ENCODE results near the gene TTN.

Gene TTN

DNA sequence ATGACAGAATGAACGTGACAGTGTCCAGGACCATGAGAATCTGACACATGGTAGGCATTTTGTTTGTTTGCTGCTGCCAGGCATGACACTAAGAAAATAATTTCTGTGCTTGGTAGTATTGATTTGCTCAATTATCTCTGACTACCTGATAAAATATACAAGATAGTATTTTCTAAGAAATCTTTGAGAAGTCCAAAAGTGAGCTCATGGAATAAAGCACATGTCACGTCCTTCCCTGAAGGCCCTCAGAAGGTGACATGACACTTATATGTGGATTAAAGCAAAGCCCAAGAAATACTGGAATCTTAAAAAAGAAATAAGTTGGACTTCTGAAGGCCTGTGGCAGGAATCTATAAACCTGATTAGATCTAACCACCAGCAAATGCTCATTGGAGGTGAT lies 3.8 kb upstream of the TTN start:
- no peak for DNase-seq (ENCODE audit: low read depth)

DNA sequence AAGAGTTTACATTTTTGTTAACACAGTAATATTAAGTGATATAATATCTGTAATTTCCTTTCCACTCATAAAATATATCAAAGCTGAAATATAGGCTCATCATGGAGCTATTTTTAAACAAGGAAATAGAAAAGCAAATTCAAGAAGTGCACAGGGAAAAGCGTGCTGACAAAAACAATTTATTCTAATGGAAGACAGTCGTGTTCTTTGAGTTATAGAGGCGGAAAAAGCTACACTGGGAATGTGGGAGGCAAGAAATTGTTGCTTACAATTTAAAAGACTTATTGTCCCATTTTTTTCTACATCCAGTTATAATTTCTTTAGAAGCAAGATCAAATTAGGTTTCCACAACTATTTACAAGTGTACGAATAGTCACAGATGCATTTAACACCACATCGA lies 3.2 kb upstream of the TTN start:
- DNase-seq (ENCODE audit: low read depth), result no peak

DNA sequence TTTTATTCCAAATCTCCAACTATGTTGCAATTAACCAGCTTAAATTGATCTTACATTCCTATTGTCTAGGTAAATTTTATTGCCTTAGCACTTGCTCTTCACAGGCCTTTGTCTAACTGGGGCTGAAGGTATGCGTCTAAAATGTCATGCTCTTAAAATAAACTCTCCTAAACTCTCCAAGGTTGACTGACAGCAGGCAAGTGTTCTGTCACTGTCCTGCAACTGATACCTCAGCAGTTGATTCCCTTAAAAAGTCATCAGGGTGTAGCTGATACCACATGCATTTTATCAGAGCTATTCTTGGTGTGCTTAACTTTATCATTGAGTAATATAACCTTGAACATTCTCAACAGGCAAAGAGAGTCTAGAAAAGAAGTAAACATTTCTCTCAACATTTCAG lies 680 bp downstream of the TTN start:
- DNase-seq (ENCODE audit: low read depth), result no peak

DNA sequence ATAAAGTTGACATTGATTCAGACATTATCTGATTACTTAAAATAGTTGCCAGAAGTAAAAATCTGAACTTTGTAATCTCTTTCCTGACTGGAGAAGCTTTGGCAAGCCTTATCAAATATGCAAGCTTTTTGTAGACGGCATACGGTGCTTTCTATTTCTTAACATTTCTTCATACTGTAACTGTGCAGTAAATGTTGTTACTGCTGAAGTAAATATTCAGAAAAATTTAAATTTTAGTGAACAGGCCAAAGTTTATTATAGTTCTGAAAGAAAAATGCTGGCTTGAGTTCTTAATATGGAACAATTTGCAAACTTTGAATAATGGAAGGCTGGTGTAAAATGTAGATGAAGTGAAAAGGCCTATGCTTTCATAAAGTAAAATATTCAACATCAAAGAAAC lies 1.8 kb downstream of the TTN start:
- no peak for DNase-seq (ENCODE audit: low read depth)

DNA sequence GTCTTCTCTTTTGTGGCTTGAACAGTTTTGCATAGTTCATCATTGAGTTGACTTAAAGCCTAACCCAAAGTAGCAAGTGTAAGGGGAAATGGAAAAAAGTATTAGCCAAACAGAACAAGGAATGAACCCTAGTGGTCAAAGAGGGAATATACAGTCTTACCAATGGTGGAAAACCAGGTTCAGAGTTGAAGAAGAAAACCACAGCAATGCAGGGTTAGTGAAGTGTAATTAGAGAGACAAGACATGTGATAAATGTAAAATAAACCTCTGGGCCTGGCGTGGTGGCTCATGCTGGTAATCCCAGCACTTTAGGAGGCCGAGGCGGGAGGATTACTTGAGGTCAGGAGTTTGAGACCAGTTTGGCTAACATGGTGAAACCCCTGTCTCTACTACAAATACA lies 2.4 kb downstream of the TTN start:
- no peak for DNase-seq (ENCODE audit: low read depth)

DNA sequence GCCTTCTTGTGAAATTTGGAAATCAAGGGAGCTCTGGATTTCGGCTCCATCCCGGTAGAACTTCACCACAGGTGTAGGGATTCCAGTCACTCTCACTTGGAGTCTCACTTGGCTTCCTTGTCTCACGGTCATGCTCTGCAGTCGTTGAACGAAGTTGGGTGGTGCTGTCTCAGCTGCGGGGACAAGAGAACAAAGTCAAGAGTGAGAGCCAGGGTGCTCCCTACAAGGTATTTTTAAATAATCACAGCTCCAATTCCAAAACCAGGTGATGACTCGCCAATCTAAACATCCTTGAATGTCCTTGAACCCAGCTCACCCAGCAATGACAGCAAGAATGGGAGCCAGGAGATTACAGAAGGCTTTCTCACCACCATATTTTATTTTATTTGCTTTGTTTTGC lies 6.7 kb downstream of the TTN start:
- DNase-seq (ENCODE audit: low read depth), result no peak

DNA sequence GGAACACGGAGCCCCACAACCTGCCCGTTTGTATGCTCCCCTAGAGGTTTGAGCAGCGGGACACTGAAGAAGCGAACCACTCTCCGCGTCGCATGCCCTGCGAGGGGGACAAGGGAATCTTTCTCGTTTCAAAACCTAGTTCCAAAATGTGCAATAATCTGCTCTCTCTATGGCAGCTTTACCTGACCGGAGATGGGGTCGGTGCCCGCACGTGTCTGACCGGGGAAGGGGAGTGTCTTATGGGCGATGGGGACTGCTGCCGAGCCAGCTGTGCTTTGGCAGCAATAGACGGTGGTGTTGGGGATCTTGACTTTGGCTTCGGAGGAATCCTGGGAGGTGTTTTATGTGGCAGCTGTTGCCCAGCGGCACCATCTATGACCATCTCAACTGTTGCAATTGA lies 7.9 kb downstream of the TTN start:
- DNase-seq (ENCODE audit: low read depth), result no peak

DNA sequence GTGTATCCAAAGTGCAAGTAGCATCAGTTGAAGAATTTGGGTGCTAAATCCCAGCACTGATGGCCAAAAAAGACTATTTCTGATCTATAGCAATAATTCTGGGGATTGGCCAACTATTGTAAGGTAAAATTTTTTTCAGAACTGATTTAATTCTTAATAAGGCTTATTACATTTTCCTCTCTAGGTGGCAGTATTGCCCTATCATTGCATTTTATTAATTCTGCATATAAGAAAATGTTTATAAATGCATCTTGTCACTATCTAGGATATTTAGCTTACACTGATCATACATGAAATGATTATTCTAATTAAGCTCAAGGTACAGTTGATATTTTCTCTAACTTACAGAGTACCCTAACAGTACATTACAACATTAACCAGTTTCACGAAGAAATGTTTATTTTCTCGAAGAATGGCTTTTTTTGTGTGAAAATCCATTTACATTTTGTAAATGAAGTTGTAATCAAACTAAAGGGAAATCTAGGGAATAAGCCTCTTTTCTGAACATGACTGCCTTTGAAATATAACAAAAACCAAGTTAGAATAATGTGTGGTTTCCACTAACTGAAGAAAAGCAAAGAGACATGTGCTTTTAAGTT lies 11.0 kb downstream of the TTN start:
- DNase-seq (ENCODE audit: low read depth), result no peak

DNA sequence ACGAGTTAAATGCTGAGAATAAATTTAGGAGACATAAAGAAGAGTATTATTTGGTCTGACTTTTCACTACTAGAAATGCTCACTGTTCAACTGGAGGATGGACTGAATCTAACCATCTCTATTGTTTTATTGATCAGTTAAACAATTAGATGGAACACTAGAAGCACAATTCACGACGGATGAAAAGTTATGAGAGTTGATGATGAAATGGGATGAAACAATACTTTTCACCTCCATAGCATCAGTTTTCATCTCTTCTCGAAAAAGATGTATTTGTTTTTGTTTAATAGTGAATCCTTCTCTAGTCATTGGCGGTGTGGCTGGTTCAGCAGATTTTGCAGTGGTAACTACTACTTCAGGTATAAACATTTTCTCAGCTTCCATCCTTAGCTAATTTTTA lies 19.3 kb downstream of the TTN start:
- no peak for DNase-seq (ENCODE audit: low read depth)

DNA sequence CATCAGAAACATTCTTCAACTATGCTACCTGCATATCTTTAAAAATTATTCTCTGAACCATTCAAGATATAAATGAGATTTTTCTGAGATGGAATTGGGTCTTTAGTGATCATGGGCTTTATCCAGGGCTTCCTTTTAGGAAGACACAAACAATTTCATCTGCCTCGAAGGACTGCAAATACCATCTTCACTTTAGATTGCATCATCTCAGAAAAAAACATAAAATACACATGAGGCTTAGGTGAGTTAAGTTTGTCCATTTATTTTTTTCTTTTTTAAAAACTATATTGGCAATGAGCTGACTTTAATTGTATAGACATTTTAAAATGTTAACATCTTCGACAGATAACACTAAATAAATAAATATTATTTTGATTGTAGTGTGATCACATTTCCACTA lies 20.1 kb downstream of the TTN start:
- DNase-seq (ENCODE audit: low read depth), result no peak

DNA sequence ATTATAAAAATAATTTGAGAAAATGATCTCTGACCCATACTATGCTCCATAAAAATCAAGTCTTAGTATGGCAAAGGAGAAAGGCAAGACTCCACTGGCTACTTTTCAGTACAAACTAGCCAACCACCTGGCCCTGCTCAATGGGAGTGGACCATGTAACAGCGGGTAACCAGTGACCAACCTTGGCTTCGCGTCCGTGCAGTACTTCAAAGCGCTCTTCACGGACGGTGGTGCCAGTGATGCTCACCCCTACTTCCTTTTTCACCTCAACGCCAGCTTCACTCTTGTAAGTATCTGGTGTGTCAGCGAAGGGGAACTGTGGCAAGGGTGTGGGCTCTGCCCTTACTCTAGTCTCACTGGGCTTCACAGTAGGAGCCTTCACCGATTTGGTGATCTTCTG lies 23.3 kb downstream of the TTN start:
- no peak for DNase-seq (ENCODE audit: low read depth)

DNA sequence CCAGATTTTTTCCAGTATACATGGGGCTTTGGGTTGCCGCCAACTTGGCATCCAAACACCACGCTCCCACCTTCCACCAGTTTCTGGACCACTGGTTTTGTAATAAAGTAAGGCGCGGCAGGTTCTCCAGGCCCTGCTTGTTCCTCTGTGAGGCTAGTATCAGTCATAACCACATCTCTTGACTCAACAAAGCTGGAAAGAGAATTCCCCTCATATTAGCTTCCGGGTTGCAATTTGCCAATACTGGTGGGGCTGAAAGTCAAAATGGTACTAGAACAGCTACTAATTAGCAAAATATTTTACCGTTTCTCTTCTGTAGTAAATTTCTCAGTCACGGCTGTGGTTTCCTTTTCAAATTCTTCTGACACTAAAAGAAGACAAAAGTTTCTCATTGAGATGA lies 25.0 kb downstream of the TTN start:
- DNase-seq (ENCODE audit: low read depth), result no peak

DNA sequence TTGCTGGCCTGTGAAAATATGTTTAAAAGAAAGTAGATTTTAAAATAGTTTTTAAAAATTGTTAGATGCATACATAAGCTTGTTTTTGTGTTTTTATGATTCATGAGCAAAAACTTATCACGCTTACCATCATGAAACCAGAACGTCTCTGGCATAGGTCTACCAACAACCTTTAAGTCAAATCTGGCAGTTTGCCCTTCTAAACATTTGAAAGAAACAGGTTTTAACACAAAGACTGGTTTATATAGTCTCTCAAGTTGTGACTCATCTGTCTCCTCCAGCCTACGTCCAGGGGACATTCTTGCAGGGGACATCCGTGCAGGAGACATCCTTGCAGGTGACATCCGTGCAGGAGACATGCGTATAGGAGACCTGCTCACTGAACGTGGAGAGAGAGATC lies 29.6 kb downstream of the TTN start:
- no peak for DNase-seq (ENCODE audit: low read depth)

DNA sequence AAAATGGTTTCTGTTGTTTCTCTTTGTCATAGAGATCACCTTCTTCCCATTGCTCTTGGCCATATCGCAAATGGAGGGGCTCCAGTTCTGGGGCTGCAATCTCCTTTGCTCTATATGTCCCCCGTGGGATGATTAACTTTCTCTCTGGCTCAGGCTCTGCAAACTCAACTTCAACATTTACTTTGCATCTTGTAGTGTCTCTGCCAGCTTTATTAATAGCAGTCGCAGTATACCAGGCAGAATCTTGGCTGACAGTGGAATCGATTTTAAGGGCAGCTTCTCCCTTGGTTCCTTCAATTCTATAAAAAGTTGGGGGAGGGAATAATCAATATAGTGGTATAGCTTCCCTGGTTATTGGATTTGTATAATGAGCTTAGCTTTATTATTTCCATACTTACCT lies 30.5 kb downstream of the TTN start:
- DNase-seq (ENCODE audit: low read depth), result no peak

DNA sequence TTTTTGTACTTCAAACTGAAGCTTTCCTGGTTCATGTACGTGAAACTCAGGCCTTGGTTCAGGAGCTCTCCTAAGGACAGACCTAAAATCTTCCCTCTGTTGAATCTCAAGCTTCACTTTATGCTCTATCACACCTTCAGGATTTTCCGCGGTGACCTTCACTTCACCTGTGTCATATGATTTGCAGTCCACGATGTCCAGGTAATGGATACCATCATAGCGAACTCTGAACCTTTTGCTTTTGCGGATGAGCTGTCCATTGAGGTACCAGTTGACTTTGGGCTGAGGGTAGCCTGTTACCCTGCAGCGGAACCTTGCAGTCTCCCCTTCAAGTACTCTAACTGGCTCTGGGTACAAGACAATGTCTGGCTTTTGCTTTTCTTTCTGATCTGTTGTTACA lies 31.2 kb downstream of the TTN start:
- DNase-seq (ENCODE audit: low read depth), result no peak

DNA sequence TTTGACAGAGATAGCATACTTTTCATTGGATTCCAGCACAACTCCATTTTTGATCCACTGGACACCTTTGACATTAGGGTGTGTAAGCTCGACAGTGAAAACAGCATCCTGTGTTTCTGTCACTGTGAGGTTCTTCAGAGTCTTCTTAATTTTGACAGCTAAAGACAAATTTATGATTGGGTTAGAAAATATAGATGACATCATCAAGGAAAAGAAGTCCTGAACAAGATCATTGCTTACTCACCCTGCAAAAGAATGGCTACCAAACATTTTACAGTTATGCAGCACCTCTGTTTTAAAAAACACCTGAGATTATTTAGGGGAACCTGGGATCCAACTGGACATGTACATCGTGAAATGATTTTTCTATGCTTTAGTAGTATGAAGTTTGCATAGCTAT lies 36.7 kb downstream of the TTN start:
- DNase-seq (ENCODE audit: low read depth), result no peak

DNA sequence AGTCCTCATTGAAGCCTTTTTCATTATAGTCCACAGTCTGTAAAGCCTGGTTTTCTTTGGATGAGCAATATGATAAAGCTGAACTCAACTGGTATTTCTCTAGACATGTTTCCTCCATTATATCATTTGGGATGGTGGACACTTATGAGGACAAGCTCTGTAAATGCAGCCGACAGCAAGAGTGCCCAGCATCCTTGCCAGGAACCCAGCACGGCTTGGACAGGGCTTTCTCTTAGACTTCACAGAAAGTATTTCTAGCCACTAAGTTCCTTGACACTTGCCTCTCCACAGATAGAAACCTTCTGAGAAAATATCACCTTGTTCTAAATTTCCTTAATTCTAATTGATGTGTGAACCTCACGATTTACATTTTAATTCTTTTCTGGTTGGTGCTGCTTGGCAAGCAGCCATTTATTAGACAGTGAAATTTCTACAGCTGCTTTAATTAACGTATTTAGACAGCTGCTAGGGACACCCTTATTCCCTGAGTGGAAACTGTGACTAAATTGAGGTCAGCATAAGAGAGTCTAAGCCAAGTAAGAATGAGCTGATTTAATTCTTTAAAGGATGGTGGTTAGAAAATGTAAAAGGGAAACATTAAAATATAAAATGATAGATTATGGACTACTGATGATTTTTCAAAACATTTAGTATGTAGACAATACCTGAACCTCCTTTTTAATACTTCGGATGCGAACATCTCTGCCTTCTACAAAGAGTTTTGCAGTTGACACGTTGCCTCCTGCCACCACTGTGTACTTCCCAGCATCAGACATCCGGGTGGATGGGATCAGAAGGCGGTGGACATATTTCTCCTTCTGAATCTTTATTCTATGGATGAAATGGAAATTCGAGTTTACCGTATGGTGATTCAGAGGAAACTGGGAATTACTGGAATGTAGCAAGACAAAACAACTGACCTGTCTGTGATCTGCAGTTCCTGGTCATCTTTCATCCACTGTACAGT lies 39.8 kb downstream of the TTN start:
- DNase-seq (ENCODE audit: low read depth), result no peak

DNA sequence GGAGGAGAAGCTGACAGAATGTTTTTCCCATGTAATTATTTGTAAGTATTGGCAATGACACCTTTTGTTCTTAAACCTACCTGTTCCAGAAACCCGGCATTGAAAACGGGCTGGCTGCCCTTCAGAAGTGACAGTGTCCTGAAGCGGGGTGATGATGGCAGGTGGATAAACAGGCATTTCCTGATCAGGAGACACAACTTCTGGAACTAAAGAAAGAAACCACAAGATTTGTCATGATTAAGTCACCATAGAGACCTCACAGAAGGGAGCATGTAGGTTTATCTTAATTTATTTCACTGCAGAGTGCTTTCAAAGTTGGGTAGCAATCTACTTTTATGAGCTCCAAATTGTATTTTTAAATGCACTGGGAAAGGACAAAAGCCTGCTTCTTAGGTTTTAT lies 43.1 kb downstream of the TTN start:
- no peak for DNase-seq (ENCODE audit: low read depth)

DNA sequence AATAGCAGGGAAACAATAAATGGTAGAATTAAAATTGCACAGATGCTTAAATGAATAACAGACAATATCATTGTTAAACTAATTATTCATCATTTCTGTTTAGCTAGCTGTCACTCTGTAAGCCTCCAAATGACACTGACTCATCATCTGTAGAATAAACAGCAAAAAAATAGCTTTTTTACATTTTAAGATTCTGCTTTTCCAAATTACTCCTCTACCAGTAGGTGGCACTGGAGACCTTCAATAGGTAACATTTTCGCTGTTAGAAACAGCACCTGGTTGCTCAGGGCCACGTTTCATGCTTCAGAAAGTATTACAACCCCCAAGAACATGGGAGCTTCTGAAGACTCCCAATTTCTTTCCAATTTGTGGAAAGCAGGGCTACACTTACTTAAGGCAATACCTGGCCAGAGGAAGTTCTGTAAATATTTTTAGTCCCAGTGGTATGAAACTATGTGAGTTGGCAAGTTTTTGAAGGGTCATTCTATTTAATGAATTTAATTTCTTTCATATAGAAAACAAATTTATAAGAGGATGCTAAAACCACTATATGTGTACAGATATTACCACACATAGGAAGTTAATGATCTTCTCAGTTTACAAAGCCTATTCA lies 45.4 kb downstream of the TTN start:
- DNase-seq (ENCODE audit: low read depth), result no peak

DNA sequence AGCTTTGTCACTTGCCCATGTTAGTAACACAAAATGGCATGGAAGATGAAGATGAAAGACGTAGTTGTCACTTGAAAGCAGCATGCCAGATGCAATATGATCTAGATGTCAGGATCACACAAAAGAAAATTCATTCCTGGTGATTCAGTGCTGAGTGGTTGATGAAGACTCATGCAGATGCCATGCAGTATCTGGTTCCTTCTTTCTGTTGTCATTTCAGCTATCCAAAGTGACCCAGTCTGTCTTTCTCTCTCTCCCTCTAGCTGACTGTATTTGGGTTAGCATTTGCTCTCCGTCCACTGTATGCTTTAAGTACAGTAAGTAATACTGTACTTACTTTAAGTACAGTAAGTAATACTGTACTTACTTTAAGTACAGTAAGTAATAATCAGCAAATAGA lies 50.4 kb downstream of the TTN start:
- DNase-seq (ENCODE audit: low read depth), result no peak

DNA sequence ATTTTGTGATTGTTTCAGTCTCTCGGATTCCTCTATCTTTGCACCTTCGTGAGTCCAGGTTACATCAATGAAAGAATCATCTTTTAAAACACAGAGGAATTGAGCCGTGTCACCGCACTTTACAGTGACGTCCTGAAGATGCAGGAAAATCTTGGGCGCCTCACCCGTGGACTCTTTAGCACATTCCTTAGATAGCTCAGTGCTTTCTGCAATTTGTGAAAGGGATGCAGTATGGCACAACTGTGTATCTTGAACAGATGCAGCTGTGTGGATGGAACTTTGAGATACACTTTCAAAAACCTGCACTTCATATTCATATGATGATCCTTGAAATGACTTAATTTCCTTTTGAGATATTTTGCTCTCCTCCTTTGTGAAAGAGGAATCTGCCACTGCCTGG lies 50.9 kb downstream of the TTN start:
- DNase-seq (ENCODE audit: low read depth), result no peak

DNA sequence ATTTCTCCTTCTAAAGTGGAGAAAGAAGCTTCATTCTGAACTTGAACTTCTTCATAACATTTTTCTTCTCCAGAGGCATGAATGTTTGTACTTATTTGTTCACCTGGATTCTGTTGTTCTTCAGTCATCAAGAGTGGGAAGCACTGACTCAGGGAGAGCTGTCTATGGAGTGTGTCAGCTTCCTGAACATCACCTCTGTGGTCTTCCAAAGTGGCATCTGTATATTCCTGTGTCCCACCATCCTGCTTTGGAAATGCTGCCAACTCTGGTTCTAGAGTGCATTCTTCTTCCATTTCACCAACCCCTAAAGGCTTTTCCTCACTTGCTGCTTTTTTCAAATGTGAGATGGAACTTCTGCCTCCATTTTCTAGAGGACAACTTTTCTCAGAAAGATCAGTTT lies 59.5 kb downstream of the TTN start:
- DNase-seq (ENCODE audit: low read depth), result no peak

DNA sequence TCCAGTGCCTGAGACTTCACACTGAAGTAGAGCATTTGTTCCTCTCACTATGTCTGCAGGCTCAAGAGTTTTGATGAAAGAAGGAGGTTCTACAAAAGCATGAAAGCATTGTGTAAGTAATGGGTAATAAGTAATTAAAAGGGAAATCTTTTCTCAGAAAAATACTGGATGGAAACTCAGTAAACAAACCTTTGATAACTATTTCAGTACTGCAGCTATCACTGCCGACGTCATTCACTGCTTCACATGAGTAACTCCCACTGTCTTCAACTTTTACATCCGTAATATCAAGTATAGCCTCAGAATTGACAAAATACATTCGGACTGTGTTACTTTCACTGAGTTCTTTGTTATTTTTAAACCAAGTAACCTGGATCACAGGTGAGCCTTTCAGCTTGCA lies 72.7 kb downstream of the TTN start:
- no peak for DNase-seq (ENCODE audit: low read depth)

DNA sequence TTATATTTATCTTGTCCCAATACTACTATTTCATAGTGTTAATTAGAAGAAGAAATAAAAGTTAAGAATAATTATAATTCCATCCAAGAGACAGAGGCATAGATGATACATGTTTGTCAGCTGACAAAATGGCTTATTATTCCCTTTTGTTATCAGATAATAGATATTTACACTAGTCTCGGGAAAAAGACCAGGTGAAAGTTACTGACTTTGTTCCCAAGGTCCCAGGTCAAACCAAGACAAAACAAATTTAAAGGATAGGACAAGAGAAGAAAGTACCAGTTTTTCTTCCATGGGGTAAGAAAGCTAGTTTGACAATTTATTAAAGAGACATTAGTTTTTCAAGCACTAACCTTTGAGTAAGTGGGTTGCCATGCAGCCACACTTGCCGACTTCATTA lies 73.2 kb downstream of the TTN start:
- DNase-seq (ENCODE audit: low read depth), result no peak
